Measurements from ENCODE around the gene TMEM201.
"Not testable (repeated sequence)": the region's sequence is repeated elsewhere in the genome, so short reads cannot be mapped to it uniquely, and the experiment has no call there.

The TMEM201 gene
- 9.6 to 41.2 (median 14.3) reads per million in 3 experiments for total RNA-seq

- peak; percentile 93 for DNase-seq
Observed at GRCh38 chr1:9588551-9589143, at the start of gene TMEM201. TMEM201 (plus strand) TSS chr1:9588911; CDS start chr1:9588931, 20 bp downstream.

- peak; percentile 93 for DNase-seq
Observed at GRCh38 chr1:9539165-9539828, 49.4 kb upstream of the TMEM201 start, which contains the start of gene SLC25A33. SLC25A33 (plus strand) TSS chr1:9539465; CDS start chr1:9539692, 227 bp downstream.

GRCh38 chr1:9539829-9540550 lies 48.7 kb upstream of the TMEM201 start:
- peak; percentile 51 for DNase-seq

- no peak for DNase-seq
Observed at GRCh38 chr1:9542430-9542829, 46.3 kb upstream of the TMEM201 start.

GRCh38 chr1:9544926-9545325 lies 43.8 kb upstream of the TMEM201 start:
- DNase-seq: no peak

- no peak for DNase-seq
Observed at GRCh38 chr1:9549955-9550546, 38.7 kb upstream of the TMEM201 start.

- DNase-seq: no peak
Observed at GRCh38 chr1:9551984-9552383, 36.7 kb upstream of the TMEM201 start.

- no peak for DNase-seq
Observed at GRCh38 chr1:9553736-9554144, 35.0 kb upstream of the TMEM201 start.

GRCh38 chr1:9555942-9556341 lies 32.8 kb upstream of the TMEM201 start:
- no peak for DNase-seq

GRCh38 chr1:9557624-9558023 lies 31.1 kb upstream of the TMEM201 start:
- DNase-seq: no peak

GRCh38 chr1:9558271-9558945 lies 30.3 kb upstream of the TMEM201 start:
- DNase-seq: no peak

GRCh38 chr1:9558946-9559545 lies 29.7 kb upstream of the TMEM201 start:
- no peak for DNase-seq

GRCh38 chr1:9559673-9560072 lies 29.0 kb upstream of the TMEM201 start:
- DNase-seq: peak; percentile 26

- not testable (repeated sequence) for DNase-seq
Observed at GRCh38 chr1:9560090-9560489, 28.6 kb upstream of the TMEM201 start.

GRCh38 chr1:9561429-9561828 lies 27.3 kb upstream of the TMEM201 start:
- DNase-seq: peak; percentile 18

- DNase-seq: no peak
Observed at GRCh38 chr1:9569267-9569666, 19.4 kb upstream of the TMEM201 start.

- DNase-seq: not testable (repeated sequence)
Observed at GRCh38 chr1:9570886-9571529, 17.7 kb upstream of the TMEM201 start.

- DNase-seq: no peak
Observed at GRCh38 chr1:9573723-9574122, 15.0 kb upstream of the TMEM201 start.

- no peak for DNase-seq
Observed at GRCh38 chr1:9575486-9575885, 13.2 kb upstream of the TMEM201 start.

GRCh38 chr1:9576903-9577302 lies 11.8 kb upstream of the TMEM201 start:
- no peak for DNase-seq

GRCh38 chr1:9577423-9577822 lies 11.3 kb upstream of the TMEM201 start:
- DNase-seq: no peak

GRCh38 chr1:9580942-9581341 lies 7.8 kb upstream of the TMEM201 start:
- no peak for DNase-seq

Measured in central memory CD4-positive, alpha-beta T cell (primary cell).